OCI-LY1 (cell line): ENCODE results near the gene CRIM1.

Source experiments
- H2AFZ ChIP-seq: fragments of 200-600 bp; sonication (generic), shearing (Covaris generic); 2 replicates; pipeline ENCODE4 v1.6.0; 2014; ENCODE audit warnings: antibody characterized with exemption, mild to moderate bottlenecking, low read length
- H3F3A ChIP-seq: fragments of 200-600 bp; sonication (generic), shearing (Covaris generic); 2 replicates; pipeline ENCODE4 v1.6.0; 2014; ENCODE audit warnings: mild to moderate bottlenecking, antibody characterized with exemption, low read length, moderate library complexity; ENCODE audit not compliant: insufficient read depth
- H3K27ac ChIP-seq: fragments of 200-600 bp; sonication (generic); 2 replicates; pipeline ENCODE4 v1.5.1; 2014; ENCODE audit warnings: low read length, mixed run types, mild to moderate bottlenecking, low read depth; ENCODE audit not compliant: poor library complexity, severe bottlenecking
- H3K27me3 ChIP-seq: fragments of 200-600 bp; sonication (generic); 2 replicates; pipeline ENCODE4 v1.6.0; 2014; ENCODE audit warnings: antibody characterized with exemption, mild to moderate bottlenecking, low read length, moderate library complexity; ENCODE audit not compliant: insufficient read depth
- H3K36me3 ChIP-seq: fragments of 200-600 bp; sonication (generic); 2 replicates; pipeline ENCODE4 v1.6.1; 2014; ENCODE audit warnings: mild to moderate bottlenecking, antibody characterized with exemption, low read length, moderate library complexity, mixed read lengths; ENCODE audit not compliant: insufficient read depth
- H3K4me1 ChIP-seq: fragments of 200-600 bp; sonication (generic); 2 replicates; pipeline ENCODE4 v1.5.1; 2014; ENCODE audit warnings: mild to moderate bottlenecking, low read length, moderate library complexity; ENCODE audit not compliant: insufficient read depth, severe bottlenecking
- H3K4me2 ChIP-seq: fragments of 200-600 bp; sonication (generic), shearing (Covaris generic); 2 replicates; pipeline ENCODE4 v1.6.1; 2014; ENCODE audit warnings: low read length
- H3K4me3 ChIP-seq: fragments of 200-600 bp; sonication (generic); 2 replicates; pipeline ENCODE4 v1.5.1; 2014; ENCODE audit warnings: low read length, low read depth, mild to moderate bottlenecking, mixed read lengths; ENCODE audit not compliant: poor library complexity, severe bottlenecking
- H3K79me2 ChIP-seq: fragments of 200-600 bp; shearing (Covaris generic); 2 replicates; pipeline ENCODE4 v1.6.1; 2016; ENCODE audit warnings: mixed run types, low read length, mixed read lengths; ENCODE audit not compliant: insufficient read depth
- H3K9ac ChIP-seq: fragments of 200-600 bp; sonication (generic), shearing (Covaris generic); 2 replicates; pipeline ENCODE4 v1.6.1; 2014; ENCODE audit warnings: mild to moderate bottlenecking, low read length, mixed read lengths
- H3K9me2 ChIP-seq: fragments of 200-600 bp; sonication (generic), shearing (Covaris generic); 2 replicates; pipeline ENCODE4 v1.6.1; 2014; ENCODE audit warnings: low read depth, mild to moderate bottlenecking, low read length, mixed read lengths
- H3K9me3 ChIP-seq: fragments of 200-600 bp; shearing (Covaris generic); 2 replicates; pipeline ENCODE4 v1.6.1; 2014; ENCODE audit warnings: low read length, mixed read lengths
- H4K20me1 ChIP-seq: fragments of 200-600 bp; sonication (generic), shearing (Covaris generic); 2 replicates; pipeline ENCODE4 v1.6.0; 2016; ENCODE audit warnings: mild to moderate bottlenecking, low read length; ENCODE audit not compliant: insufficient read depth
- CTCF ChIP-seq: fragments of 200-600 bp; sonication (generic), shearing (Covaris generic); IDR thresholded peaks from 2 replicates; pipeline ENCODE4 v1.5.1; 2017; ENCODE audit warnings: mild to moderate bottlenecking, antibody characterized with exemption, low read length, moderate library complexity, mixed read lengths
- EZH2 ChIP-seq: fragments of 200-600 bp; sonication (generic), shearing (Covaris generic); IDR thresholded peaks from 2 replicates; pipeline ENCODE4 v1.8.0; 2017; ENCODE audit warnings: borderline replicate concordance, mixed run types, mild to moderate bottlenecking, antibody characterized with exemption, low read length, moderate library complexity, mixed read lengths

Gene CRIM1

GRCh38 chr2:36479406-36479805 is 123.8 kb downstream of the CRIM1 start:
- Histone ChIP-seq H4K20me1 (no peaks in the 10 kb centered on the region), H3K27me3 (no peaks in the 10 kb centered on the region), H3K36me3 (no peaks in the 10 kb centered on the region), H3K9ac (no peak overlapping the region), H3K4me1 (no peaks in the 10 kb centered on the region), H2AFZ (no peak overlapping the region), H3K9me3 (peaks cover 6% of the 10 kb centered on the region; the same call in 1 of the 2 replicates), H3F3A (no peaks in the 10 kb centered on the region), H3K4me3 (no peak overlapping the region), H3K4me2 (no peak overlapping the region), H3K9me2 (no peaks in the 10 kb centered on the region), H3K79me2 (no peaks in the 10 kb centered on the region), H3K27ac (no peak overlapping the region)
- TF ChIP-seq CTCF = no peak
- TF ChIP-seq EZH2 = no peak

GRCh38 chr2:36480028-36480427 is 124.5 kb downstream of the CRIM1 start:
- no peaks in the 10 kb centered on the region for H3K4me1 ChIP-seq
- H3K27ac ChIP-seq = no peak overlapping the region
- H3K9me3 ChIP-seq = peaks cover 6% of the 10 kb centered on the region; the same call in 1 of the 2 replicates
- no peak overlapping the region for H2AFZ ChIP-seq
- H3K79me2 ChIP-seq = no peaks in the 10 kb centered on the region
- H3K4me3 ChIP-seq = no peak overlapping the region
- no peak overlapping the region for H3K9ac ChIP-seq
- no peaks in the 10 kb centered on the region for H4K20me1 ChIP-seq
- H3K9me2 ChIP-seq = no peaks in the 10 kb centered on the region
- no peaks in the 10 kb centered on the region for H3K36me3 ChIP-seq
- H3K27me3 ChIP-seq = no peaks in the 10 kb centered on the region
- no peaks in the 10 kb centered on the region for H3F3A ChIP-seq
- no peak overlapping the region for H3K4me2 ChIP-seq
- TF ChIP-seq EZH2 = no peak
- TF ChIP-seq CTCF = no peak

GRCh38 chr2:36480636-36481035 is 125.1 kb downstream of the CRIM1 start:
- Histone ChIP-seq H3K4me3 (no peak overlapping the region), H4K20me1 (no peaks in the 10 kb centered on the region), H3K9me3 (peaks cover 5% of the 10 kb centered on the region; the same call in 1 of the 2 replicates), H3K4me1 (no peaks in the 10 kb centered on the region), H3K9me2 (no peaks in the 10 kb centered on the region), H3K79me2 (no peaks in the 10 kb centered on the region), H3K27me3 (no peaks in the 10 kb centered on the region), H3F3A (no peaks in the 10 kb centered on the region), H3K27ac (no peak overlapping the region), H3K36me3 (no peaks in the 10 kb centered on the region), H2AFZ (no peak overlapping the region), H3K4me2 (no peak overlapping the region), H3K9ac (no peak overlapping the region)
- TF ChIP-seq CTCF = no peak
- TF ChIP-seq EZH2 = no peak
